ENCODE data around the gene CES1.
"Not testable (repeated sequence)": the region's sequence is repeated elsewhere in the genome, so short reads cannot be mapped to it uniquely, and the experiment has no call there.

Gene CES1

GRCh38 chr16:55834049-55834448 is 1.2 kb upstream of the CES1 start:
- DNase-seq (ENCODE audit: extremely low spot score) = no peak
- POLR2A ChIA-PET = no interaction called here
- no peak for TF ChIP-seq CTCF (IDR thresholded peaks at IDR 0.05; ENCODE audit: control extremely low read depth, extremely low read depth, low read depth, missing control alignments)
- CTCF ChIA-PET = interaction anchor here (1.8 kb wide), 1 partner anchor 8 kb away, joined by 6 read pairs; no protein-coding TSS in a partner anchor

- POLR2A ChIA-PET = no interaction called here
- TF ChIP-seq CTCF (IDR thresholded peaks at IDR 0.05; ENCODE audit: control extremely low read depth, extremely low read depth, low read depth, missing control alignments) = no peak
- DNase-seq (ENCODE audit: extremely low spot score) = no peak
- CTCF ChIA-PET = interaction anchor here (1.0 to 1.8 kb wide), 2 partner anchors 10 to 368 kb away, joined by 4 to 6 read pairs; no protein-coding TSS in a partner anchor
Measured at GRCh38 chr16:55832425-55832772, 497 bp downstream of the CES1 start.

GRCh38 chr16:55830658-55831294 is 2.1 kb downstream of the CES1 start:
- DNase-seq (ENCODE audit: extremely low spot score) = no peak
- ChIA-PET POLR2A (no interaction called here), CTCF (no interaction called here)
- TF ChIP-seq CTCF (IDR thresholded peaks at IDR 0.05; ENCODE audit: control extremely low read depth, extremely low read depth, low read depth, missing control alignments) = no peak

GRCh38 chr16:55829232-55829631 is 3.7 kb downstream of the CES1 start:
- POLR2A ChIA-PET = not testable (repeated sequence)
- CTCF ChIA-PET = interaction anchor here (1.2 to 1.8 kb wide), 3 partner anchors 13 to 364 kb away, joined by 4 read pairs; no protein-coding TSS in a partner anchor

GRCh38 chr16:55828680-55829079 is 4.2 kb downstream of the CES1 start:
- ChIA-PET CTCF (interaction anchor here (1.3 to 1.8 kb wide), 2 partner anchors 69 to 364 kb away, joined by 4 read pairs; no protein-coding TSS in a partner anchor), POLR2A (no interaction called here)
- DNase-seq (ENCODE audit: extremely low spot score) = no peak
- no peak for TF ChIP-seq CTCF (IDR thresholded peaks at IDR 0.05; ENCODE audit: control extremely low read depth, extremely low read depth, low read depth, missing control alignments)

More at GRCh38 chr16:55829232-55829631, 3.7 kb downstream of the CES1 start:
- not testable (repeated sequence) for DNase-seq (ENCODE audit: extremely low spot score)

GRCh38 chr16:55825115-55825728 is 7.7 kb downstream of the CES1 start:
- ChIA-PET POLR2A (no interaction called here), CTCF (interaction anchor here (1.5 to 1.8 kb wide), 2 partner anchors 16 to 360 kb away, joined by 3 to 4 read pairs; no protein-coding TSS in a partner anchor)
- DNase-seq (ENCODE audit: extremely low spot score) = no peak
- no peak for TF ChIP-seq CTCF (IDR thresholded peaks at IDR 0.05; ENCODE audit: control extremely low read depth, extremely low read depth, low read depth, missing control alignments)

GRCh38 chr16:55824473-55825000 is 8.4 kb downstream of the CES1 start:
- ChIA-PET POLR2A (no interaction called here), CTCF (interaction anchor here (1.8 kb wide), 1 partner anchor 359 kb away, joined by 4 read pairs; no protein-coding TSS in a partner anchor)
- TF ChIP-seq CTCF (IDR thresholded peaks at IDR 0.05; ENCODE audit: control extremely low read depth, extremely low read depth, low read depth, missing control alignments) = no peak
- no peak for DNase-seq (ENCODE audit: extremely low spot score)
